ENCODE results near the gene PPP6C.

Gene PPP6C

GRCh38 chr9:125142560-125143376 is 46.8 kb downstream of the PPP6C start:
- no peak; the same call in 2 of the 3 replicates for ATAC-seq (ENCODE audit: low read depth)
- Histone ChIP-seq H3K36me3 (ENCODE audit: low read depth) (peaks cover 15% of the 10 kb centered on the region), H3K4me1 (ENCODE audit: insufficient read depth, poor library complexity, severe bottlenecking) (no peaks in the 10 kb centered on the region), H3K27ac (ENCODE audit: poor library complexity, severe bottlenecking) (peak overlapping the region; percentile 22), H3K27me3 (ENCODE audit: insufficient read depth, poor library complexity, severe bottlenecking) (no peaks in the 10 kb centered on the region), H3K4me3 (ENCODE audit: severe bottlenecking) (peak overlapping the region; percentile 27), H3K9me3 (ENCODE audit: severe bottlenecking) (no peaks in the 10 kb centered on the region)
- TF ChIP-seq CTCF (IDR thresholded peaks at IDR 0.05; ENCODE audit: poor library complexity, severe bottlenecking): no peak
- DNase-seq (ENCODE audit: low spot score): no peak

GRCh38 chr9:125141751-125142150 is 47.9 kb downstream of the PPP6C start:
- Histone ChIP-seq H3K9me3 (ENCODE audit: severe bottlenecking) (no peaks in the 10 kb centered on the region), H3K27me3 (ENCODE audit: insufficient read depth, poor library complexity, severe bottlenecking) (no peaks in the 10 kb centered on the region), H3K4me3 (ENCODE audit: severe bottlenecking) (no peak overlapping the region), H3K4me1 (ENCODE audit: insufficient read depth, poor library complexity, severe bottlenecking) (no peaks in the 10 kb centered on the region), H3K27ac (ENCODE audit: poor library complexity, severe bottlenecking) (no peak overlapping the region), H3K36me3 (ENCODE audit: low read depth) (peaks cover 15% of the 10 kb centered on the region)
- TF ChIP-seq CTCF (IDR thresholded peaks at IDR 0.05; ENCODE audit: poor library complexity, severe bottlenecking): no peak
- no peak for DNase-seq (ENCODE audit: low spot score)
- ATAC-seq (ENCODE audit: low read depth): no peak

- Histone ChIP-seq H3K36me3 (ENCODE audit: low read depth) (peaks cover 15% of the 10 kb centered on the region), H3K27ac (ENCODE audit: poor library complexity, severe bottlenecking) (no peak overlapping the region), H3K9me3 (ENCODE audit: severe bottlenecking) (no peaks in the 10 kb centered on the region), H3K4me1 (ENCODE audit: insufficient read depth, poor library complexity, severe bottlenecking) (no peaks in the 10 kb centered on the region), H3K27me3 (ENCODE audit: insufficient read depth, poor library complexity, severe bottlenecking) (no peaks in the 10 kb centered on the region), H3K4me3 (ENCODE audit: severe bottlenecking) (no peak overlapping the region)
- no peak for TF ChIP-seq CTCF (IDR thresholded peaks at IDR 0.05; ENCODE audit: poor library complexity, severe bottlenecking)
- DNase-seq (ENCODE audit: low spot score) (no peak), ATAC-seq (ENCODE audit: low read depth) (no peak)
Measured at GRCh38 chr9:125141251-125141650, 48.4 kb downstream of the PPP6C start.

- Histone ChIP-seq H3K36me3 (ENCODE audit: low read depth) (peaks cover 15% of the 10 kb centered on the region), H3K4me3 (ENCODE audit: severe bottlenecking) (no peak overlapping the region), H3K27ac (ENCODE audit: poor library complexity, severe bottlenecking) (no peak overlapping the region), H3K4me1 (ENCODE audit: insufficient read depth, poor library complexity, severe bottlenecking) (no peaks in the 10 kb centered on the region), H3K9me3 (ENCODE audit: severe bottlenecking) (no peaks in the 10 kb centered on the region), H3K27me3 (ENCODE audit: insufficient read depth, poor library complexity, severe bottlenecking) (no peaks in the 10 kb centered on the region)
- DNase-seq (ENCODE audit: low spot score) (no peak), ATAC-seq (ENCODE audit: low read depth) (no peak)
- TF ChIP-seq CTCF (IDR thresholded peaks at IDR 0.05; ENCODE audit: poor library complexity, severe bottlenecking): no peak
Measured at GRCh38 chr9:125140576-125140975, 49.0 kb downstream of the PPP6C start.

- H3K27me3 ChIP-seq (ENCODE audit: insufficient read depth, poor library complexity, severe bottlenecking): no peaks in the 10 kb centered on the region
- DNase-seq (ENCODE audit: low spot score) (no peak), ATAC-seq (ENCODE audit: low read depth) (no peak)
- no peak overlapping the region for H3K27ac ChIP-seq (ENCODE audit: poor library complexity, severe bottlenecking)
- no peak for TF ChIP-seq CTCF (IDR thresholded peaks at IDR 0.05; ENCODE audit: poor library complexity, severe bottlenecking)
- no peaks in the 10 kb centered on the region for H3K4me1 ChIP-seq (ENCODE audit: insufficient read depth, poor library complexity, severe bottlenecking)
- H3K4me3 ChIP-seq (ENCODE audit: severe bottlenecking): no peak overlapping the region
- peaks cover 15% of the 10 kb centered on the region for H3K36me3 ChIP-seq (ENCODE audit: low read depth)
- no peaks in the 10 kb centered on the region for H3K9me3 ChIP-seq (ENCODE audit: severe bottlenecking)
Measured at GRCh38 chr9:125137200-125137599, 52.4 kb downstream of the PPP6C start.

All from RWPE2 (cell line).